Measurements from ENCODE around the gene NUP210.
"Not testable (repeated sequence)": the region's sequence is repeated elsewhere in the genome, so short reads cannot be mapped to it uniquely, and the experiment has no call there.

NUP210 gene

DNA sequence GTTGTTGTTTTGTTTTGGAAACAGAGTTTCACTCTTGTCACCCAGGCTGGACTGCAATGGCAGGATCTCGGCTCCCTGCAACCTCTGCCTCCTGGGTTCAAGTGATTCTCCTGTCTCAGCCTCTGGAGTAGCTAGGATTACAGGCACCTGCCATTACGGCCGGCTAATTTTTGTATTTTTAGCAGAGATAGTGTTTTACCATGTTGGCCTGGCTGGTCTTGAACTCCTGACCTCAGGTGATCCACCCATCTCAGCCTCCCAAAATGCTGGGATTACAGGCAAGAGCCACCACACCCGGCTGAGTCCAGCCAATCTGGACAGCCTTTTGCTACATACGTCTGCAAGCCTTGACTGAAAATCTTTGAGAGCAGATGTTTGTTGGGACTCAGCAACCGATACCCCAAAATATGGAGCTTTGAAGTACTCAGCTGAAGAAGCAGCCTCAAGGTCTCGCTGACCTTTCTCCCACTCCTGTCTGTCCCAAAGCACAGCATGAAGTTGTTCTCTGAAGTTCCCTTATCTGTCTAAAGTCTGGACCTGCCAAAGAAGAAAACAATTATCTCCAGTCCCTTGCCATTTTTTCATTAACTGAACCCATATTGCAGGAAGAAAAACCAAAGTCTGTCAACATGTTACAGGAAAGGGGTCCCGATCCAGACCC, 9.6 kb upstream of the NUP210 start:
- DNase-seq, result no peak

DNA sequence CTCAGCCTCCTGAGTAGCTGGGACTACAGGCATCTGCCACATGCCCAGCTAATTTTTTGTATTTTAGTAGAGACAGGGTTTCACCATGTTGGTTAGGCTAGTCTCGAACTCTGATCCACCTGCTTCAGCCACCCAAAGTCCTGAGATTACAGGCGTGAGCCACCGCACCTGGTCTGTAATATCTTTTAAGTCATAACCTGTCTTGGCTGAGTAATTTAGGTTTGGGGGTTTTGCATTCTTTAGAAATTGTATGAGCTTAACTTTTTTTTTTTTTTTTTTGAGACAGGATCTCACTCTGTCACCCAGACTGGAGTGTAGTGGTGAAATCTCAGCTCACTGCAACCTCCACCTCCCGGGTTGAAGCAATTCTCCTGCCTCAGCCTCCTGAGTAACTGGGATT, 8.6 kb upstream of the NUP210 start:
- DNase-seq, result not testable (repeated sequence)

DNA sequence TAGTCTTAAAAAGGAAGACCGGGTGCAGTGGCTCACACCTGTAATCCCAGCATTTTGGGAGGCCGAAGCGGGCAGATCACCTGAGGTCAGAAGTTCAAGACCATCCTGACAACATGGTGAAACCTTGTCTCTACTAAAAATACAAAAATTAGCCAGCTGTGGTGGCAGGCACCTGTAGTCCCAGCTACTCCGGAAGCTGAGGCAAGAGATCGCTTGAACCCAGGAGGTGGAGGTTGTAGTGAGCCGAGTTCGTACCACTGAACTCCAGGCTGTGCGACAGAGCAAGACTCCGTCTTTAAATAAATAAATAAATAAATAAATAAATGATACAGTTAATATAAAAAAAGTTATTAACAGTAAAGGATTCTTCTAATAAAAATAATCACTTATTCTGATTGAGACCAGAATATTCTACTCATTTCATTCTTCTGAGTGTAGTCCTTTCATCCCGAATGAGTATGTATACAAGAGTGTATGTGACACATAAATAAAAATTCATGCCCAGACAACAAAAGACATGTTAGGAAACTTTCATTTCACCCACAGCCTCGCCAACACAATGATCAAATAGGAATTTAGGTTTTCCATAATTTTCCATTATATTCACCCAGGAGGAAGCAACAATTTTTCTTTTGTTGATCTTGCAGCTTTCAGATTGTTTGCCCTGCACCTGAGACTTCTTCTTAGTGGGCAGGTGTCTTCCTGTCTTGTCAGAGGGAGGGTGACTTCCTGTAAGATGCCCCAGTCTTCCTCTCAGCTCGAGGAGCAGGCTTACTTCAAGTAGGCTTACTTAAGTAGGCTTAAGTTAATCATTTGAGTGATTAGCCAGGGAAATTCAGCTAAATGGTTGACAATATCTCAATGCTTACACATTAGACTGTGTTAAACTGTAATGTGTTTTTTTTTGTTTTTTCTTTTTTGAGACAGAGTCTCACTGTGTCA, 7.8 kb upstream of the NUP210 start:
- DNase-seq, result no peak

DNA sequence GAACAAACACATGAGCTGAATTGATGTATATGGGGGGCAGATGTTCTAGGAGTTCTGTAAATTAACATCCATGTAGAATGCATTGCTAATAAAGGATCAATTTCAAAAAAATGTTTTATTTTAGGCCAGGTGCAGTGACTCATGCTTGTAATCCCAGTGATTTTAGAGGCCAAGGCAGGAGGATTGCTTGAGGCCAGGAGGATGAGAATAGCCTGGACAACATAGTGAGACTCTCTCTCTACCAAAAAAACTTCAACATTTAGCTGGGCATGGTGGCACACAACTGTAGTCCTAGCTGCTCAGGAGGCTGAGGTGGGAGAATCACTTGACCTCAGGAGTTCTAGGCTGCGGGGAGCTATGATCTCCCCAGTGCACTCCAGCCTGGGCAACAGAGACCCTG, 6.5 kb upstream of the NUP210 start:
- DNase-seq, result no peak

DNA sequence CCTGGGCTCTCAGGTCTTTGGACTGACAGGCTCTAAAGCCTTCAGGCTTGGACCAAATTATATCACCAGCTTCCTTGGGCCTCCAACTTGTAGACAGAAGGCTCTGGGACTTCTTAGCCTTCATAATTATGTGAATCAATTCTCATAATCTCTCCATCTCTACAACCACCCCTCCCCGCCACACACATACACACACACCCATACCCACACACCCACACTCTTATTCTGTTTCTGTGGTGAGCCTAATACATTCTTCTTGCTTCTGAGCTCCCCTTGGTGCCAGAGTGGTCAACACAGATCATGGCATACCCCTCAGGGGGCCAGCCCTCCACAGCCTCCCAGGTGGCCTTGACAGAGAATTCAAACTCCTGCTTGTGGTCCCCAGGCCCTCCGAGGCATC, 5.6 kb upstream of the NUP210 start:
- no peak for DNase-seq

DNA sequence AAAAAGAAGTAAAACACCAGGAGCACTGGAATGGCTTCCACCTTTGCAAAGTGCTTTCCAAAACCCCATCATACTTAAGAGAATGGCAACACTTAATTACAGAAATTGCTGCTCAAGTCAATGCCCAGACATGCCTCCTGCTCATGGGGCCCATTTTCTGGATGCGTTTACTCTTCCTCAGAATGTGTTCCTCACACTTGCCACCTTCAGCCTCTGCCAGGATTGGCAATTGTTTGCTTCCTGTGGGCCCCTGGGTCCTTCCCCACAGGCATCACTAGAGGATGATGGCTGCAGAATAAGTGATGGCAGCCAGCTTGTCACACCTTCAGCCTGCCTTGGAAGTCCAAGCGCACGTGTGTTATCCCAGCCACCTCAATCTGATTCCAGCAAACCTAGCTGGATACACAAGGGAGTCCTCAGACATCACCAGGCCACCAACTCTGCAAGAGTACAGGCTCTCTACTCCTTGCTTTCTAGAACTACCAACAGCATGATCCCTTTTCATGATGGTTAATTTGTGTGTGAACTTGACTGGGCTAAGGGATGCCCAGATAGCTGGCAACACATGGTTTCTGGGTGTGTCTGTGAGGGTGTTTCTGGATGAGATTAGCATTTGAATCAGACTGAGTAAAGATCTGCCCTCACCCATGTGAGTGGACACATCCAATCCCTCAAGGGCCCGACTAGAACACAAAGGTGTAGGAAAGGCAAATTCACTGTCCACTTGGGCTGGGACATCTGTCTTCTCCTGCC, 4.9 kb upstream of the NUP210 start:
- no peak for DNase-seq

DNA sequence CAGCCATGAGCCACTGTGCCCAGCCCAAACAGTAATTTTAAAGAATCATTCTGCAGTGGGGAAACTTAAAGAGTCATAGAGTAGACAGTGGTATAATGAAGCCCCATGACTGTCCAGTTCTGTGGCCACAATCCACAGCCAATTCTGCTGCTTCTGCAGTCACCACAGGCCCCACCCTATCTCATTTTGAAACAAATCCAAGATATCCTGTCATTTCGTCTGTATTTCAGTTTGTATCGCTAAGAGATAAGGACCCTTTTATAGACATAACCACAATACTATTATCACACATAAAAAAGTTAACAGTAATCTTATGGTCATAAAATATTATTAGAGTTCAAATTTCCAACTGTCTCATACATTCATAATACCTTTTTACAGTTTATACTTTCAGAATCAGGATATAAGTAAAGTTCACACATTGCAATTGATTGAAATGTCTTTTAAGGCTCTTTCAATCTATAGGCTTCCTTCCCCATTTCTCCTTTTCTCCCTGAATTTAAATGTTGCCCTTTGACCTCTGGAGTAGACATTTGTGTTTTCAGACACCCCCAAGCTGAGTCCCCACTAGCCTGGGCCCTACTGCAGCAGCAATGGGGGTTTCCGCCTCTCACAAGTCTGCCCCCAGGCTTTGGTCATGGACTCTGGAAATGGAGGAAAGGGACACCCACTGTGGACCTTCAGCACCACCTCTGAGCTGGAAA, 4.2 kb upstream of the NUP210 start:
- DNase-seq, result no peak

DNA sequence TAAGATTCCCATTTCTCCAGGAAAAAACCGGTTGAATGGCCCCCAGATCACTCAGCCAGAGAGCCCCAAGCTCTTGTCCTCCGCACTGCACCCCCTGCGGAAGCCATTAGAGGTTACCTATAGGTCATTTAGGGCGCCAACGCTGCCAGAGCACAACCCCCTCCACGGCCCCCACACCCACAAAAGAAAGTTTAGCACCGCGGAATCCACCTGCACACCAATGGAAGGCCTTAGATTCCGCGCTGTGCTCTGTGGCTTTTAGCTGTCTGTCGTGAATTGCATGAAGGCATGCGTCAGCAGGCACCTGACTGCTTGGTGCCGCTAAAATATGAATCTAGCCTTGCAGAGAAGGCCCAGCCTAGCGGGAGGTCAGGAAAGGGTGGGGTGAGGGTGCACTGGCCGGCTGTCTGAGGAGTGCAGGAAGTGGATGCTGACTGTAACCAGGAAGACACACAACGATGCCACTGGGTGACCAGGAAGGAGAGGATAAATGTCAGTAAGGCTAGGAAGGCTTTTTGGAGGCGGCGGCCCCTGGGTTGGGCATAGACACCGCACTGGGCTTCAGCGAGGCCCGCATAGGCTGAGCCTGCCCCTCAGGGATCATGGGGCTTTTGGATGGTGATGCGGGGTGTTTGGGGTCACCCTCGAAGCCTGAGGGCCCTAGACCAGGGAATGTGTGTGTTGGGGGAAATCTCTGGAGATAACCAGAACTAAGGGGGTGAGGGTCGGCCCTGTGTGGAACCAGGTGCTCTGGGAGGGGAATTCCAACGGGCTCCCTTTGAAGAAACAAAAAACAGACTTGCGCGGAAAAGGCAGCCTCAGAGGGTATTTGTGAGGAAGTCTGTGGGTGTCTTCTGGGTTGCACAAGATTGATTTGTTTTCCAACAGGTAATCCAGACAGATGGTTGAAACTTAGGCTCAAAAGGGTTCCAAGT, 976 bp upstream of the NUP210 start:
- no peak for DNase-seq

DNA sequence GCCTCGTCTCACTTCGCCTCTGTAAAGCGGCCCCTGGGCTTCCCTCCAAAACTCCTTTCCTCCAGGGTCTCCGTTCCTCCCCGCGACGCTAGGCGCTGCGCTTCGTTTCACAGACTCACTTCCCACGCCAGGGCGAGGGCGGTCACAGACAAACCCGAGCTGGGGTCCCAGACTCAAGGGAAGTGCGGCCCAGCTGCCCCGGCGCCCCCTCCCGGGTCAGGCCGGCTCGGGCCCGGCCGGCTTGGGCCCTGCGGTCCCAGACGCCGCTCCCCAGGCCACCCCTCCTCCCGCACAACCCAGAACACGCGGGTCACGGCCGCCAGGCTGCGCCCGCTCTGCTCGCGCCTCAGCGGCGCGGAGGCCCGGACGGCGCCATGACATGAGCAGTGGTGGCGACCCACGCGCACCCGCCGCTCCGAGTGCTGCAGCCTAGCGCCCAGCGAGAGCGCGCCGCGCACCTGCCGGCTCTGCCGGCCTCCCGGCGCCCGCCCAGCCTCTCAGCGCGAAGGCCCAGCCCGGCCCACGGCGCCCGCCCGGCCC, 547 bp downstream of the NUP210 start:
- DNase-seq, result no peak

DNA sequence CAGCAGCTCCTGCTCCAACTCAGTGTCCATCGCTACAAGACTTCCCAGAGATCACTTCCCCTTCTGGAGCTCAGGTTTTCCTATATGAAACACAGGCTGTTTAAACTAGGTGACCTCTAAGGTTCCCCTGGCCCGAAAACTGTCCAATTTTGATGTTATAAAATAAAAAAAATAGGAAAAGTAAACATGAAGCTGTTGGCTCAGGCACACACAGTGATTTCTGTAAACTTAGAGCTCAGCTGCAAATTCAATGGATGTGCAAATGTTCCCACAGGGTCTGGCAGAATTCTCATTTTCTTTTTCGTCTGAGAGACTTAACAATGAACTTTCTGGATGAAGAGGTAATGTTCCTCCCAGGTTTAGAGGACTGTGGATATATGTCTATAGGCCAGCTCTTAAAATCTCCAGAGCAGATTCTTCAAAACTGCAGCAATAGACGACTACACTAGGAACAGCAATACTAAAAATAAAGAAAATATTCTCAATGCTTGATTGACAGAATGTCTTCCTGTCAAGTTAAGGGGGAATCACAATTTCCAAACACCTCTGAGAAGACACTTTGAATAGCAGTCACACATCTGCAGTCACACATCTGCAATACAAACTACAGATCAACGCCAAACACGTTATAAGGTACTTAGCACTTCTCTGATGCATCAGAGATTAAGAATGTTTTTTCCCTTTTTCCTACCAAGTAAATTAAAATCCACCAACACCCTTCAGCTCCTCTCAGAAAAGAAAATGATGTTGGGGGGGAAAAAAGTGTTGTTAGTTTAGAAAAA, 2.8 kb downstream of the NUP210 start:
- no peak for DNase-seq

DNA sequence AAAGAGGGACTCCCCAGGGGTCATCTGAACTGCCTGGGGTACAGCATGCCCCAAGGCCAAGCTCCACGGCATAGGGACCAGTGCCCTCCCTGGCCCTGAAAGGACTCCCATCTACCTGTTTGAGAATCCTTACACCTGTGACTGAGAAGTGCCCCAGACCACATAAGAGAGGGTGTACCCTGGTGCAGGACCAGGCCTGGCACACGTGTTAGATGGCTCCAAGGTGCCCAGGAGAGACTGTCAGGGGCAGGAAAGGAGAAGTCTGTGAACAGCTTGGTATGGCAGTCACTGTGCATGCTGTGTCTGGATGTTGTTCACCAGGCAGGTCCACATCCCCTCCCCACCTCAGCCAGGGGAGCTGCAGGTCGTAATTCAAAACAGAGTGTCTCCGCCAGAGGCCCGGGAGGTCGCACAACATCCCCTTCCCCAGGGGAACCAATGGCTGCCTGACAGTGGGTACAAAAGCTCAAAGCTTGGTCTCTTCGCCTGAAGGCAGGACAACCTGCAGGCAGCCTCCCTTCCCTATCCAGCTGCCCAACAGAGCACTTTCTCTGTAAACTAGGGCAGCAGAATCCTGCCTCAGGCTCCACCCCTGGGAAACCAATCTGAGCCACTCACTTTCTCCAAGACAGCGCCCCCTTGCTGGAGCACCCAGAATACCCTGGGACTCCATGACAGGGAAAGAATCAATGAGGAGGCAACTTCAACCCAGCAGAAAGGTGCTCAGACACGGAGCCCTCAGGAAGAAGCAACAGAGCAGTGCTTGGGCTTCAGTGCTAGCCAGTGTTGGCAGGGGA, 3.9 kb downstream of the NUP210 start:
- DNase-seq, result no peak

DNA sequence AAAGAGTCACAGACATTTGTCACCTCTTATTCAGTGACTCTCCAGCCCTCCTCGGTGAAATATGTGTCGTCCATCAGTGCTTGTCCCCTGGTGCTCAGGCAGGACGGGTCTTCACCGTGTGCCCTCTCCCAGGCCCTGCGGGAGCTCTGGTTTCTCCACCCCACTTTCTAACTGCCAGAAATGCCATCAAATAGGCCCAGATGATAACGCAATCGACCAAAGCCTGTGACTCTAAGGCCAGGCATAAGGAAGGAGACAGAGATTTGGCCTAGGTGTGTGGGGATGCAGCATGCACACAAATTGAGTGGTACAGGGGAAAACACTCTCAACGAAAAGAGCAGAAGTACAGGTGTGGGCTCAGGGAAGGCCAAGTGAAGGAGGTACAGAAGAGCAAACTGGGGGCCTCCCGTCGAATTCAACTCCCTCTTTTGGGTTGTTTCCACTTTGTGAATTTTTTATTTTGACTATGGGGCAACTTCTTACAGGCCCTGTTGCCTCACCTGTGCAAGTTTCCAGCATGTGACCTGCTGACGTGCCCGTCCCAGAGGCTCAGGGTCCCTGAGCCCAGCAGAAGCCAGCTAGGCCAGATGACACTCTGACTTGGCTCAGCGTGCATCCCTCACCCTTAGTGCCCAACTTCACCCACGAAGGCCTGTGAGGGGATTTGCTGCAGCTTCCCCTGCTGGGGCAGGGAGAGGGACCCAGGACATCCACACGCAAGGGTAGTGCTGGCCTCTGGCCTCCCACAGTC, 4.7 kb downstream of the NUP210 start:
- no peak for DNase-seq

DNA sequence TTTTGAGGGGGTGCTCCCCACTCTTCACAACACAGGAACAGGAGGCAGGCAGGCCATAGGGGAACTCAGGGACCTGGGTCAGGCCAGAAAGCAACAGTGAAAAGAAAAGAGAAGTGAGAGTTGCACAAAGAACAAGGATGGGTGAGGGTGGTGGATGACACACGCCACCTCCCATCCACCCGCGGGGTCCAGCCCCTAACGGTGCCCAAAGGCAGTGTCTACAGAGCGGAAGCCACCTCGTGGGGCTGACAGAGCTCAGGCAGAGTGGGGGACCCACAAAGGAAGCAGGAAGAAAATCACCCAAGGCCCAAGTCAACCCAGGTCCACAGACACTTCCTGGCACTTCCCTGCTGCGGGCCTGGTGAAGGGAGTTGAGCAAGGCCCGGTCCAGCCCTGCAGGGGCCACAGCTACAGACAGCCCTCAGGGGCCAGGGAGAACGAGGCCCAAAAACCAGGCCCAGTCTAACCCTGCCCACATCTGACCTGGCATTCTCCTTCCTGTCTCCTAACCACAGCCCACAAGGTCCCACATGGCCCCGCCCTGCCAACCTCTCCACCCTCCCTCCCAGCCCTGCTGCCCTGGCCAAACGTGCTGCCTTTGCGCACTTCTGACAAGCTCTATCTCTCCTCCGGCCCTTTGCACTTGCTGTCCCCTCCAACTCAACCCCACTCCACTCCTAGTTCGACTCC, 5.9 kb downstream of the NUP210 start:
- DNase-seq, result no peak

DNA sequence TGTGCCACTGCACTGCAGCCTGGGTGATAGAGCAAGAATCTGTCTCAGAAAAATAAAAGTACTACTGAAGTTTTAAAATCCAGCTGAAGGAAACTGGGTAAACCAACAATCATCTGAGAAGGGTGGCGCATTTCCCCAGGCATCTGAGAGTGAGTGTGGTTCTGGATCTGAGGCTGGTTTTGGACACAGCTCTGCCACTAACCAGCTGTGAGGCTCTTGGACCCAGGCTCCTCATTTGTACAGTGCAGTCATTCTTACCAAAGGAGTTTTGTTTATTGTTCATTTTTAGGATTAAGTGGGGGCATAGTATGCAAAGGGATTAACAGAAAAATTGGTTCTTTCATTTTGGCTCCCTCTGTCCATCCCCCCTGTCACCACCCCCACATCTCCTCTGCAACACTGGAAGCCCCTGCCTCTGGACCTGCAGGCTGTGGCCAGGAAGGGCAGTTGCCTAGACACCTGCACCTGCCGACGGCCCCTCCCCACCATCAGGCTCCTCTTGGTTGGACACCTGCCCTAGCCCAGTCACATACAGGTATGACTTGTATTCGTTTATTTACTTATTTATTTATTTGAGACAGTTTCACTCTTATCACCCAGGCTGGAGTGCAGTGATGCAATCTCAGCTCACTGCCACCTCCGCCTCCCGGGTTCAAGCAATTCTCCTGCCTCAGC, 8.8 kb downstream of the NUP210 start:
- no peak for DNase-seq

DNA sequence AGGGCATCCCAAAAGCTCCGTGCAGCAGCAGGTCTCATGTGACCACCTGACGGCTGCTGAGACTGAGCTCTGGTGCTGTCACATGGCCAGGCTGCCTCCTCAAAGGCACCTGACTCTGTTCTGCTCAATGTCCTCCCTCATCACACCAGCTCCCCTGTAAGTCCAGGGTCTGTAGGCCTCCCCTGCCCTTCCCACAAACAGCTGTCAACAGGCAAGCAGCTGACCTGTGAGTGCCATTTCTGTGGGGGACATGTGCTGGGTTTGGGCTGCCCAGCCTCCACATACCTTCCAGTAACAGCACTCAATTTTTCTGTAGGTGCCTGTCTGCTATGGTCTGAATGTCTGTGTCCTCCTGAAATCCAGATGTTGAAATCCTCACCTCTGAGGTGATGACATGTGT, 11.2 kb downstream of the NUP210 start:
- DNase-seq, result no peak

DNA sequence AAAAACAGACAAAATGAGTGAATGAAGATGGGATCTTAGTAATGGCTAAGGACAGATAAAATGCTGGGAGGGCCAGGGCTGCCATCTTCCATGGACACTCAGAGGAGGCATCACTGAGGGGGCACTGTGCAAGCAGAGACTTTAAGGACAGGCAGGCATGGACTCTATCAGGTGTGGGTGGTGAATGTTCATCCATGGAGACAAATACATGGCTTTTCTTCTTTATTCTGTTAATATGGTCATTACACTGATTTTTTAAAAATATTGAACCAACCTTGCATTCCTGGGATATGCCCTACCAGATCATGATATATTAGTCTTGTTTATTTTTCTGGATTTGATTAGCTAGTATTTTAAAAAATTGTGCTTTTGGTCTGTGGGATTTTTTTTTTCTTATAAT, 12.2 kb downstream of the NUP210 start:
- no peak for DNase-seq

DNA sequence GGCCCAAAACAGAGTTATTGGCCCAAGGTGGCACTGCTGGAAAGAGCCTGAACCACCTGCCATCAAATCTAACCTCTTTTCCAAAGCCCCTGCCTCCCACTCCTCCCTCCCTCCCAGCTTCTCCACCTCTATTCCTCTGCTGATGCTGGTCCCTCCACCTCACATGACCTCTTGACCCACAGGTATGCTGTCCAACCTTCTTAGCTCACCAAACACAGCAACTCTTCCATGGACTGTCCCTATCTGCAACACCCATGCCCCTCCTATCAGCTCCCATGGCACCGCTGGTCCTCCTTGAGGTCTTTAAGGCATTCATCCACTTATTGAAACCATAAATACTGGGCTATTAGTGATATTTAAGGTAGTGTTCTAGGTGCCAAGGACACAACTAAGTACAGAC, 12.6 kb downstream of the NUP210 start:
- no peak for DNase-seq

DNA sequence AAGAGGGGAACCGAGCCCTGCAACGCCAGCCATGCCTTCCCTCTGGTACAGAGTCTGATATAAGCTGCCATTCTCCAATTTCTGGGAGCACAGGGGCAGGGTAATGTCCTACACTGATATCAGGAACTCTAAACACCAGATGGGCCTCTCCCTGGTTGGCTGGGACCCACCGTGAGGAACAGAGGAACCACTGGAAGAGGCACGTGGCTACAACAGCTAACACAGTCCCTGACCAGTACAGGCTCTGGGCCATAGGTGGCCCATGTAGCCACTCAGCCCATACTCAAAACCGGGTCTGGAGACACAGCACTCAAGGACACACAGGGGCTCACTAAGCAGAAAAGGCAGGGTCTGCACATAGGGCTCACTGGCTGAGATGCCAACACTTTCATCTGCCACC, 13.9 kb downstream of the NUP210 start:
- DNase-seq, result no peak

All from fibroblast of skin of right biceps (primary cell).